Glutamatergic neuron (in vitro differentiated cells): ENCODE data around the gene HSPB1. TPM values are rescaled to one million over a fixed set of nuclear protein-coding genes. Genes with fewer than 3 reads are reported as not detected.
A peak's percentile ranks its signal among the peaks of the same experiment; 100 is the strongest.

Source experiments
- DNase-seq: peaks from one replicate; pipeline ENCODE4 v3.0.0; 2022
- H3K27ac Mint-ChIP-seq: one replicate; pipeline ENCODE4 v1.8.0; 2020; ENCODE audit warnings: mild to moderate bottlenecking, mixed read lengths, inconsistent platforms; ENCODE audit not compliant: unreplicated experiment
- H3K27me3 Mint-ChIP-seq: one replicate; pipeline ENCODE4 v1.8.0; 2020; ENCODE audit warnings: mild to moderate bottlenecking, moderate library complexity, mixed read lengths, inconsistent platforms; ENCODE audit not compliant: unreplicated experiment
- H3K36me3 Mint-ChIP-seq: one replicate; pipeline ENCODE4 v1.8.0; 2020; ENCODE audit warnings: mild to moderate bottlenecking, mixed read lengths, inconsistent platforms; ENCODE audit not compliant: unreplicated experiment
- H3K4me1 Mint-ChIP-seq: one replicate; pipeline ENCODE4 v1.8.0; 2020; ENCODE audit warnings: mild to moderate bottlenecking, low read depth, mixed read lengths, inconsistent platforms; ENCODE audit not compliant: unreplicated experiment
- H3K4me3 Mint-ChIP-seq: one replicate; pipeline ENCODE4 v1.8.0; 2020; ENCODE audit warnings: mild to moderate bottlenecking, mixed read lengths, inconsistent platforms; ENCODE audit not compliant: unreplicated experiment
- H3K9me3 Mint-ChIP-seq: one replicate; pipeline ENCODE4 v1.8.0; 2020; ENCODE audit warnings: mild to moderate bottlenecking, moderate library complexity, mixed read lengths, inconsistent platforms; ENCODE audit not compliant: unreplicated experiment
- total RNA-seq: library from RNA; stranded (reverse); fragmentation: NEBNext Ultra II Directional; extraction: Animal tissue kit (Norgen Biotek cat#: 25700); gene quantifications from one replicate; pipeline ENCODE4 v1.2.1, GENCODE V29; 2021; ENCODE audit not compliant: unreplicated experiment
- TF ChIP-seq, protein P1 (sequence below): fragments of 200-600 bp; sonication (generic); IDR thresholded peaks from one replicate; pipeline ENCODE4 v1.5.0; 2021; ENCODE audit not compliant: partially characterized antibody, unreplicated experiment

Gene HSPB1
- total RNA-seq, 1 donor from 2014 or later = 50.4 TPM

DNA sequence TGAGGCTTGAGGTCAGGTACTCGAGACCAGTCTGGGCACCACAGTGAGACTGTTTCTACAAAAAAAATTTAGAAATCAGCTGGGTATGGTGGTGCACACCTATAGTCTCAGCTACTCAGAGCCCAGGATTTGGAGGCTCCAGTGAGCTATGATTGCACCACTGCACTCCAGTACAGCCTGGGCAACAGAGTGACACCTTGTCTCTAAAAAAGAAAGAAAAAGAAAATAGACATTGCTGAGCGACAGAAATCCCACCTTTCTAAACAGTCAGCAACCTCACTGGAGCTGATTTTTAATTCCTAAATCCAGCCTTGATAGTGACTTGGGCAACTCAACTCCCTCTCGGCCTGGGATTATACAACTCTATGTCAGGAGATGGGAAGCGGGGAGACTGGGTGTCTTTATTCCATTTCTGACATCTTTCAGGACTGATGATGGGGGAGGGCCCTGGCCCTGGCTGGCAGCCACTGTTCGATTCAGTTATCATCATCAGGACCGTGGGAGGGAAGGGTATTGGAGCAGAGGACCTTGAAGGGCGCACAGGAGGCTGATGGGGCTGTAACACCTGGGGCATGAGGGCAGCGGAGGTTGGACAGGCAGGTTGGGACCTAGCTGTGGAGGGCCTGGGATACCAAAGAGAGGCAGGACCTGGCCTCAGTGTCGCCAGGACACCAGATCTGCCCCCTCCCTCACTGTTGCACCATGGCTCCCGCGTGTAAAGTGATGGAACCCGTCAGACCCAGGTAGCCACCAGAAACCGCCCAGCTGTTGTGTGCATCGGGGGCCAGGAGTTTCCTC lies 14.7 kb downstream of the HSPB1 start:
- peak overlapping the region; percentile 99 for H3K27ac Mint-ChIP-seq
- H3K9me3 Mint-ChIP-seq = peaks cover 21% of the 10 kb centered on the region
- peaks cover 17% of the 10 kb centered on the region for H3K4me1 Mint-ChIP-seq
- H3K36me3 Mint-ChIP-seq = no peaks in the 10 kb centered on the region
- peaks cover 7% of the 10 kb centered on the region for H3K27me3 Mint-ChIP-seq
- no peak for DNase-seq
- TF ChIP-seq, protein P1, sequence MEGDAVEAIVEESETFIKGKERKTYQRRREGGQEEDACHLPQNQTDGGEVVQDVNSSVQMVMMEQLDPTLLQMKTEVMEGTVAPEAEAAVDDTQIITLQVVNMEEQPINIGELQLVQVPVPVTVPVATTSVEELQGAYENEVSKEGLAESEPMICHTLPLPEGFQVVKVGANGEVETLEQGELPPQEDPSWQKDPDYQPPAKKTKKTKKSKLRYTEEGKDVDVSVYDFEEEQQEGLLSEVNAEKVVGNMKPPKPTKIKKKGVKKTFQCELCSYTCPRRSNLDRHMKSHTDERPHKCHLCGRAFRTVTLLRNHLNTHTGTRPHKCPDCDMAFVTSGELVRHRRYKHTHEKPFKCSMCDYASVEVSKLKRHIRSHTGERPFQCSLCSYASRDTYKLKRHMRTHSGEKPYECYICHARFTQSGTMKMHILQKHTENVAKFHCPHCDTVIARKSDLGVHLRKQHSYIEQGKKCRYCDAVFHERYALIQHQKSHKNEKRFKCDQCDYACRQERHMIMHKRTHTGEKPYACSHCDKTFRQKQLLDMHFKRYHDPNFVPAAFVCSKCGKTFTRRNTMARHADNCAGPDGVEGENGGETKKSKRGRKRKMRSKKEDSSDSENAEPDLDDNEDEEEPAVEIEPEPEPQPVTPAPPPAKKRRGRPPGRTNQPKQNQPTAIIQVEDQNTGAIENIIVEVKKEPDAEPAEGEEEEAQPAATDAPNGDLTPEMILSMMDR = no peak
- H3K4me3 Mint-ChIP-seq = peak overlapping the region; percentile 93

GRCh38 chr7:76317782-76318487 lies 15.5 kb downstream of the HSPB1 start:
- Mint-ChIP-seq H3K9me3 (peaks cover 25% of the 10 kb centered on the region), H3K27me3 (peaks cover 7% of the 10 kb centered on the region), H3K36me3 (no peaks in the 10 kb centered on the region), H3K27ac (peak overlapping the region; percentile 99), H3K4me1 (peaks cover 16% of the 10 kb centered on the region), H3K4me3 (peak overlapping the region; percentile 93)
- peak; percentile 96 for DNase-seq
- TF ChIP-seq, protein P1 = no peak

DNA sequence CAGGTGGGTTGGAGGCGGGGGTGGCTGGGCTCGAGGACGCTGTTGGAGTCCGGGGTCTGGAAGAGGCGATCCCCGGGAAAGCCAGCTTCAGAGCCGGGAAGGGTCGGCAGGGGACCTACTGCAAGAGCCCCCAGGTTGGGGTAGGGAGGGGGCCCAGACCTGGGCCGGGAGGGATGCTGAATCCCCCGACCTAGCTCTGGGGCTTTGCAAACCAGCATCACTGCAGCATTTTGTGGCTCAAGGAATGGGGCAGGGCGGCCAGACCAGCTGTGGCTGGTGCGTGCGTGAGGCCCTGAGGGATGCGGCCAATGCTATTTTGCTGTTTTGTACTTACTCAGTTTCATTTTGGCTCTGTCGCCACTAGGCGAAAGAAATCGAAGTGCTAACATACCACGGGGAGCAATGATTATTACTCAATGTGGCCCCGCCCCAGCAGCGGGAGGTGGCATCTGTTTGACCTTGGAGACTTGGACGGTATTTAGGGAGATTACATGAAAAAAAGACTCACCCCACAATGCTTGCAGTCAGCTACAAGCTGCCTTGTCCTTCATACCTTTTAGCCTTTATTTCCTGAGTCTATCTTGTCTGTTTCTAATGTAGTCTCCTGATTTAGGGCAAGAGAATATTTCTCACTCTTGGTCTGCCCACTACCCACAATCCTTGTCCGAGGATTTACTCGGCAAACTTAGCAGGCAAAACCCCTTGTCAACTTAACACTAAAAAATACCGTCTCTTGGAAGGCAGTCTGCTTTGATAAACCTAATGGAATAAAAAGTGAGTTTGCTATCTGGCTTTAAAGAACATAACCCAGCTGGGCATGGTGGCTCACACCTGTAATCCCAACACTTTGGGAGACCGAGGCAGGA lies 16.2 kb downstream of the HSPB1 start:
- Mint-ChIP-seq H3K36me3 (no peaks in the 10 kb centered on the region), H3K4me1 (peaks cover 16% of the 10 kb centered on the region), H3K4me3 (peak overlapping the region; percentile 93), H3K9me3 (peaks cover 27% of the 10 kb centered on the region), H3K27me3 (peaks cover 8% of the 10 kb centered on the region), H3K27ac (peak overlapping the region; percentile 99)
- peak; percentile 77 for DNase-seq
- TF ChIP-seq, protein P1 = peak; percentile 48

- H3K9me3 Mint-ChIP-seq = peaks cover 24% of the 10 kb centered on the region
- H3K27ac Mint-ChIP-seq = no peak overlapping the region
- peaks cover 21% of the 10 kb centered on the region for H3K4me1 Mint-ChIP-seq
- no peak overlapping the region for H3K4me3 Mint-ChIP-seq
- TF ChIP-seq, protein P1 = no peak
- H3K36me3 Mint-ChIP-seq = peaks cover 6% of the 10 kb centered on the region
- H3K27me3 Mint-ChIP-seq = peaks cover 9% of the 10 kb centered on the region
- DNase-seq = no peak
These were observed 22.6 kb downstream of the HSPB1 start for GRCh38 chr7:76325092-76325491.
